ENCODE data around the gene C1QTNF6.
"Not testable (repeated sequence)": the region's sequence is repeated elsewhere in the genome, so short reads cannot be mapped to it uniquely, and the experiment has no call there.

C1QTNF6 gene

DNA sequence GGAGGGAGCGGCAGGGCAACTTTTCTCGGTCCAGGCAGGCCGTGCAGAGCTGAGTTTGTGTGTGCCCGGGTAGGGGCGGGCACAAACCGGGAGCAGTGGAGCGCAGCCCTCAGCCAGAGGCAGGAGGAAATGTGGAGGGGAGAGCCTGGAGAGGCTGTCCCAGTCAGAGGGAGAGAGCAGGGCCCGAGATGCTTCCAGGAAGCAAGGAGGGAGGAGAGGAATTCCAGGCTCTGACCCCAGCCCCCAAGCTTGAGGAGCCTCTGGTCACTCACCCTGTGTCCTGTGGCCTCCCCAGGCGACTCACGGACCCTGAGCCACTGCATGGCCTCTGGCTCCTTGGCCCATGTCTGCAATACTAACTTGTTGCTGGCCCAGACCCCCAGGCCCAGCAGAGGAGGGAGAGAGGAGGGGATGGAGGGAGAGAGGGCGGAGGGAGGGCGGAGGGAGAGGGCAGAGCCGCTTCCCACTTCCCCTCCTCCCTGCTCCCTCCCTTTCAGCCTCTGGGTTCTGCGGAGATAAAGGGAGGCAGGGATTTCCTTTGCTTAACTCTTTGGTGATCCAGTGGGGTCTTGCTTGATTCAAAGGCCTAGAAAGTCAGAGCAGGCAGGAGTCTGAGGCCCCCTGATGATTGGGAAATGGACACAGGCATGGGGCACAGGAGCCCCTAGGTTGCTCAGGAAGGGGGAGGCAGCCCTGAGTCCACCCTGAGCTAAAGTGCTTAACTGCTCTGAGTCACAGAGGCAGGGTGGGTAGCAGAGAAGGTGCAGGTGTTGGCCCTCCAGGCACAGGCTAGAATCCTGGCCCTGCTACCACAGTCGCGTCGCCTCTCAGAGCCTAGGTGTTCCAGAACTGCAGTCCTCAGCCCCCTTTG, at the start of gene C1QTNF6:
TSS of gene C1QTNF6 (minus strand) at position 357 of the 871 bp plus-strand sequence. CDS start at position 323, 34 bp downstream.
- no peak for TF ChIP-seq Cebpa-rat (IDR thresholded peaks at IDR 0.05)
- Histone ChIP-seq H3K36me3 (no peaks in the 10 kb centered on the region), H4K20me1 (no peaks in the 10 kb centered on the region; a peak in 1 of 22 replicates), H3K9me3 (replicated peaks in 1 of 11) (peaks cover 5 to 11% (median 6%) of the 10 kb centered on the region in 11 experiments; a peak in 20 of 22 replicates), H3K9ac (peak within 1 kb of the TSS; percentile 8 to 67 (median 54); a peak in 19 of 22 replicates), H3K4me3 (peak within 1 kb of the TSS in 7 of 10 experiments; percentile 14 to 48 (median 19); a peak in 13 of 20 replicates), H3K4me2 (peak within 1 kb of the TSS; percentile 68 to 92 (median 86)), H3K4me1 (peaks cover 35 to 60% (median 56%) of the 10 kb centered on the region in 10 experiments), H3K27me3 (no peaks in the 10 kb centered on the region), H3K27ac (peak within 1 kb of the TSS in 10 of 11 experiments; percentile 11 to 64 (median 44); a peak in 14 of 22 replicates)

DNA sequence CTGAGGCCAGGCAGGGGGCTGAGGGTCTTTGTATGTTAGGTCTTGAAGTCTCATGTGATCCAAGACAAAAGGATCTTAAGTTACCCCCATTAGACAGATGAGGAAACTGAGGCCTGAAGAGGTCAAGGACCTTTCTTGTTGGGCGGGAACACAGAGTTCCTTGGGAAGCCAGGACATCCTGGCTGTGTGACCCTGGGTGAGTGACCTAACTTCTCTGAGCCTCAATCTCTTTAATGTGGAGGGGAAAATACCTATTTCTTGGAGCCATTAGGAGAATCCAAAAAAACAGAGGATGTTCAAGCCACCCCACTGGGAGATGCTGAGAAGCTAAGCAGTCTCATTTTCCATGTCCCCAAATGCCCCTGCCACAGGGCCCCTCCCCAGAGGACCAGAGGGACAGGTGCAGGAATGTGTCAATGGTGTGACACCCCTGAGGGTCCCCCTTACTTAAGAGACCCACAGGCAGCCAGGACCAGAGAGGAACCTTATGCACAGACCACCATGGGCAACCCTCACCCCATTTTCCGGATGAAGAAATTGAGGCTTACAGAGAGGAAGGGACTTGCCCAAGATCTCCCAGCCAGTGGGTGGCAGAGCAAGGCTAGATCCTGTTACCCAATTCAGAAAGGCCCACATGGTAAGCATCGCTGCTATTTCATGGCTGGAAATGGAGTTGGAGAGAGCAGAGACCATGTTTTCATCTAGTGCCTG, 48.0 kb upstream of the C1QTNF6 start:
- Histone ChIP-seq H3K9me3 (replicated peaks in 1 of 11) (no peaks in the 10 kb centered on the region), H3K27me3 (no peaks in the 10 kb centered on the region), H3K4me1 (peaks cover 98 to 99% (median 98%) of the 10 kb centered on the region in 10 experiments), H3K27ac (peak overlapping the region in 5 of 11 experiments; percentile 23 to 49 (median 38); a peak in 4 of 22 replicates), H3K4me3 (peak overlapping the region in 1 of 10 experiments; percentile 10; a peak in 1 of 20 replicates), H4K20me1 (peaks cover 91 to 100% (median 98%) of the 10 kb centered on the region in 11 experiments), H3K4me2 (peak overlapping the region; percentile 87 to 99 (median 94)), H3K36me3 (peaks cover 93 to 98% (median 95%) of the 10 kb centered on the region in 11 experiments), H3K9ac (peak overlapping the region in 5 of 11 experiments; percentile 3 to 53 (median 24); a peak in 4 of 22 replicates)
- TF ChIP-seq Cebpa-rat (IDR thresholded peaks at IDR 0.05), result peak in 2 of 11 experiments; percentile 13 to 75; a peak in 3 of 22 replicates

DNA sequence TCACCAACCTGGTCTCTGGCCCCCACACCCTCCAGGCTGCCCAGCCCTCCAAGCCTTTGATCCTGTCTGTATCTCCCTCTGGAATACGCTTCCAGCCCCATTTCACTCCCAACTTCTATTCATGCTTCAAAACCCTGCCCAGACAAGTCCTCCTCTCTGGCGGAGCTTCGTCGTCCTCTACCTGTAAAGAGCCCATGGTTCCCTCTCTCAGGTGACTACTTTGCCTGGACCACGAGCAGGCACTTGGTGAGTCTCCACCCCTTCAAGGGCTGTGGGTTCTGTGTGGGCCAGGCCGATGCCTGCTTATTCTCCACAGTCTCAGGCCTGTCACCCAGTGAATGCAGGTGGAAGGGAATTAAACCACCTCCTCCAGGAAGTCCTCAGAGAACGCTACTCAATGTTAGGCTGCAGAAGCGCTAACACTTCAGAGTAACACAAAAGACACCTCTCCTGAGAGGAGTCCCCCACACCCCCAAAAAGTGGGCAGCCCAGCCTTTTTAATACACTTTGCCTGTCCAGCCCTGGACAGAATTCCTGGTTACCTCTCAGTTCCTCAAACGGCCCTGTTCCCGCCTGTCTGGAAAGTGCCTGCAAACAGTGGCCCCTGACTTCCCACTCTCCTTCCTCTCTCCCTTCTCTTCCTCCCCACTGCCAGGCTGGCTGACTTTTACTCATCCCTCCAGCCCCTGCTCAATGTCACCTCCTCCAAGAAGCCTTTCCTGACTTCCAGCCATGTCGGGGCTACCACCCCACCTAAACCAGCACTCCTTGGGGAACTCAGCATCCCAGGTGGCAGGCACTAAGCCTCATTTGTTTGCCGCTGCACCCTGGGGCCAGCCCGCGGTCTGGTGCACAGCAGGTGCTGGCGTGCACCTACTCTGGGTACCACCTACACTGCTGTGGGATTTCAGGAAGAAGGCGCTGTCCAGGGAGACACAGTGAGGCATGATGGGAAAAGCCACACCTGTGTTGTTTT, 47.0 kb upstream of the C1QTNF6 start:
- H3K9ac ChIP-seq, result peak overlapping the region in 6 of 11 experiments; percentile 3 to 53 (median 27); a peak in 8 of 22 replicates
- peak overlapping the region; percentile 87 to 99 (median 94) for H3K4me2 ChIP-seq
- H3K4me3 ChIP-seq, result peak overlapping the region in 2 of 10 experiments; percentile 10 to 17; a peak in 2 of 20 replicates
- TF ChIP-seq Cebpa-rat (IDR thresholded peaks at IDR 0.05), result no peak
- peaks cover 81 to 98% (median 96%) of the 10 kb centered on the region in 11 experiments for H4K20me1 ChIP-seq
- H3K27ac ChIP-seq, result peak overlapping the region in 6 of 11 experiments; percentile 11 to 52 (median 32); a peak in 6 of 22 replicates
- H3K36me3 ChIP-seq, result peaks cover 86 to 94% (median 89%) of the 10 kb centered on the region in 11 experiments
- H3K9me3 ChIP-seq (replicated peaks in 1 of 11), result no peaks in the 10 kb centered on the region
- H3K27me3 ChIP-seq, result no peaks in the 10 kb centered on the region
- peaks cover 97 to 98% (median 98%) of the 10 kb centered on the region in 10 experiments for H3K4me1 ChIP-seq

DNA sequence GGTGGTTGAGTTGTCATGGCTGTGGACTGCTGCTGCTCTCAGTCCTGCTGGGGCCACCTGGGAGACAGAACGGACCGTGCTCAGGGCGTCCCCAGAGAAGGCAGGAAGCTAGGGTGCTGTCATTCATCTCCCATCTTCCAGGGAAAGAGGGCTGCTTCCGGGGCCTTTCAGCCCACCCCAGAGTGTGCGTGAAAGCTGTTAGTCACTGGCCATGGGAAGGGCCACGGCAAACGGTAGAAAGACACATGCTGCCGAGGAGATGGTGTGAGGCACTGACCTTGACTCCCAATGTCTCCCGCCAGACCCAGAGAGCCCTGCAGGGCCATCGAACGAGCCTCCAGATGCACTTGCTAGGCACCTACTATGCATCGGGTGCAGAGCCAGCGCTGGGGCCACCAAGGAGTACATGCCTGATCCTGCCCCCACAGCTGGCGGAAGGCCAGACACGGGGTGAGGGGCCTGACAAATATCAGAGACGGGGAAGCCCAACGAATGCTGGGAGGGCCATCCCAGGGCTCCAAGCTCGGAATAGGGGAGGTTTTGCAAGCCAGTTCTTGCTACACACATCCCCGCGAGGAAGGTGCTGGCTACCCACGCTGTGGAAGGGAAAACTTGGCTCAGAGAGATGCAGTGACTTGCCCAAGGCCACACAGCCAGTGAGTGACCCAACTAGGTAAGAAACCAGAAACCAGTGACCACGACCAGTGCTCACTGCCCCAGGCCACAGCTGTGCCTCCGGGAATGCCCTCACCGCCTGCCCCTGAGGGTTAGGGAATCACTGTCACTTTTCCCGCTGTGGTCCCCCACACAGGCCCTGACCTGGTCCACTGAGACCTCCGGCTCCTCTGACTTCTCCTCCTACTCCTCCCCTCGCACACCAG, 45.9 kb upstream of the C1QTNF6 start:
- Histone ChIP-seq H4K20me1 (peaks cover 71 to 95% (median 85%) of the 10 kb centered on the region in 11 experiments), H3K4me3 (no peak overlapping the region), H3K9ac (peak overlapping the region in 8 of 11 experiments; percentile 2 to 53 (median 34); a peak in 8 of 22 replicates), H3K9me3 (replicated peaks in 1 of 11) (no peaks in the 10 kb centered on the region), H3K36me3 (peaks cover 75 to 89% (median 86%) of the 10 kb centered on the region in 11 experiments), H3K4me2 (peak overlapping the region; percentile 87 to 99 (median 94)), H3K27me3 (no peaks in the 10 kb centered on the region), H3K27ac (peak overlapping the region in 6 of 11 experiments; percentile 11 to 52 (median 37); a peak in 6 of 22 replicates), H3K4me1 (peaks cover 96 to 98% (median 97%) of the 10 kb centered on the region in 10 experiments)
- TF ChIP-seq Cebpa-rat (IDR thresholded peaks at IDR 0.05), result no peak

DNA sequence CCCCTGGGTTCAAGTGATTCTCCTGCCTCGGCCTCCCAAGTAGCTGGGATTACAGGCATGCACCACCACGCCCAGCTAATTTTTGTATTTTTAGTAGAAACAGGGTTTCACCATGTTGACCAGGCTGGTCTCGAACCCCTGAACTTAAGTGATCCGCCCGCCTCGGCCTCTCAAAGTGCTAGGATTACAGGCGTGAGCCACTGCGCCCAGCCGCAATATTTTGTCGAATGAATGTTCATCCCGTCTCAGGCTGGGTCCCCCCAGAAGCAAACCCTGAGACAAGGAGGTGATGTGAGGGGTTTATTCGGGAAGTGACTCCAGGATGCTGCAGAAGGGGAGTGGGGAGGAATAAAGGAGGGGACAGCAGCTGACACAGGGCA, 45.3 kb upstream of the C1QTNF6 start:
- H4K20me1 ChIP-seq, result peaks cover 65 to 95% (median 79%) of the 10 kb centered on the region in 11 experiments
- H3K36me3 ChIP-seq, result peaks cover 69 to 88% (median 80%) of the 10 kb centered on the region in 11 experiments

DNA sequence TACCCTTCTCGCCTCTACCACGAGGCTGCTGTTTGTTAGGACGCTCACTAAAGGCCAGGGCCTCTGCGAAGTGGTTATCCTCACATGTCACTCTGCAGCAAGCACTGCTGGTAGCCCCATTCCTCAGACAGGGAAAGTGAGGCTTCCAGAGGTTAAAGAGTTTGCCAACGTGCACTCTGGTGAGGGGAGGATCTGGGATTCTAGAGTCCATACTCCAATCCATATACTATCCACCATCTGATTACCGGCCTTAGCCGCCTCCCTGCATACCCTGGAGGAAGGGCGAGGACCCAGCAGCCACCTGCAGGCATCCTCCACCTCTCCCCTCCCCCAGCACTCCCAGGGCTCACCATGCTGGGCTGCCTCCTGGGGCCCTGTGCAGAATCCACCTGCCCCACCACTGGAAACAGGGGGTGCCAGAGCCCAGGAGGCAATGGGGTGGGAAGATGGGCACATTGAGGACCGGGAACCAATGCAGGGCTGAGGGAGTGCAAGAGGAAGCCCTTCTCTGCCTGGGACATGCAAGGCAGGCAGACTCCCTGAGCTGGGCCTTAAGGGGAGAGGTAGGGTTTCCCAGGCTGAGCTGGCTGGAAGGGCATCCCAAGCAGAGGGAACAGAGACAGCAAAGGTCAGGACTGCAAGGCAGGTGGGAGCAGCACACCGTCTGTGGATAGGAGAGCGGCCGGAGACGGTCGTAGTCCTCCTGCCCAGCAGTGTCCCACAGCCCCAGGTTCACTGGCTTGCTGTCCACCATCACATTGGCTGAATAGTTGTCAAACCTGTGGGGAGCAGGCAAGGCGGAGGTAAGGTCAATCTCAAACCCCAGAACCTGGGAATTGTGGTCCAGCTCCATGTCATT, 44.3 kb upstream of the C1QTNF6 start:
- H3K36me3 ChIP-seq, result peaks cover 66 to 83% (median 77%) of the 10 kb centered on the region in 11 experiments
- H3K4me3 ChIP-seq, result peak overlapping the region in 2 of 10 experiments; percentile 36 to 39; a peak in 3 of 20 replicates
- no peaks in the 10 kb centered on the region for H3K9me3 ChIP-seq (replicated peaks in 1 of 11)
- H3K27me3 ChIP-seq, result no peaks in the 10 kb centered on the region
- H4K20me1 ChIP-seq, result peaks cover 55 to 93% (median 75%) of the 10 kb centered on the region in 11 experiments
- H3K27ac ChIP-seq, result peak overlapping the region in 10 of 11 experiments; percentile 19 to 96 (median 87); a peak in 13 of 22 replicates
- H3K9ac ChIP-seq, result peak overlapping the region in 9 of 11 experiments; percentile 0 to 81 (median 44); a peak in 13 of 22 replicates
- no peak for TF ChIP-seq Cebpa-rat (IDR thresholded peaks at IDR 0.05)
- H3K4me2 ChIP-seq, result peak overlapping the region; percentile 87 to 99 (median 94)
- peaks cover 95 to 98% (median 97%) of the 10 kb centered on the region in 10 experiments for H3K4me1 ChIP-seq

More for the DNA sequence above, 45.3 kb upstream of the C1QTNF6 start:
- Histone ChIP-seq H3K4me2 (peak overlapping the region; percentile 87 to 99 (median 94); a peak in 21 of 22 replicates), H3K27ac (peak overlapping the region in 3 of 11 experiments; percentile 9 to 52 (median 13); a peak in 2 of 22 replicates), H3K4me1 (peaks cover 96 to 98% (median 97%) of the 10 kb centered on the region in 10 experiments), H3K9ac (peak overlapping the region in 7 of 11 experiments; percentile 2 to 53 (median 35); a peak in 4 of 22 replicates)
- not testable (repeated sequence) for H3K4me3 ChIP-seq; H3K9me3 ChIP-seq (replicated peaks in 1 of 11); H3K27me3 ChIP-seq
